HG02943 (cell line): ENCODE measurements around the gene SLC35C1.
"Not testable (repeated sequence)": the region's sequence is repeated elsewhere in the genome, so short reads cannot be mapped to it uniquely, and the experiment has no call there.

Experiments used
- ATAC-seq: cut with Tn5 transposase; IDR thresholded peaks from one replicate; pipeline ENCODE4 v1.9.1; 2021; ENCODE audit warnings: mild to moderate bottlenecking, low read depth, moderate library complexity; ENCODE audit not compliant: unreplicated experiment

The SLC35C1 gene

GRCh38 chr11:45786272-45786671 lies 18.7 kb upstream of the SLC35C1 start:
- no peak for ATAC-seq

DNA sequence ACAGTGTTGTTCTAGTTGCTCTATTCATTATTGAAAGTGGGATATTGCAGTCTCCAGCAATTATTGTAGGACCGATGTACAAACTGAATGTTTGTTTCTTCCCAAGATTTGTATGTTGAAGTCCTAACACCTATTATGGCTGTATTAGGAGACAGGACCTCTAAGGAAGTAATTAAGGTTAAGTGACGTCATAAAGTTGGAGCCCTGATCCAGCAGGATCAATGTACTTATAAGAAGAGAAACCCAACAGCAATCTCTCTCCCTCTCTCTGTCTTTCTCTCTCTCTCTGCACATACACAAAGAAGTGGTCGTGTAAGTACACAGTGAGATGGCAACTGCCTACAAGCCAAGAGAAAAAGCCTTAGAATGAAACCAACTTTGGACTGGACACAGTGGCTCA lies 16.1 kb upstream of the SLC35C1 start:
- ATAC-seq = no peak

GRCh38 chr11:45791524-45791923 lies 13.4 kb upstream of the SLC35C1 start:
- ATAC-seq = no peak

- ATAC-seq = no peak
Measured at GRCh38 chr11:45794169-45794568, 10.8 kb upstream of the SLC35C1 start.

GRCh38 chr11:45795379-45795778 lies 9.6 kb upstream of the SLC35C1 start:
- ATAC-seq = no peak

- ATAC-seq = no peak
Measured at GRCh38 chr11:45796461-45796861, 8.5 kb upstream of the SLC35C1 start.

DNA sequence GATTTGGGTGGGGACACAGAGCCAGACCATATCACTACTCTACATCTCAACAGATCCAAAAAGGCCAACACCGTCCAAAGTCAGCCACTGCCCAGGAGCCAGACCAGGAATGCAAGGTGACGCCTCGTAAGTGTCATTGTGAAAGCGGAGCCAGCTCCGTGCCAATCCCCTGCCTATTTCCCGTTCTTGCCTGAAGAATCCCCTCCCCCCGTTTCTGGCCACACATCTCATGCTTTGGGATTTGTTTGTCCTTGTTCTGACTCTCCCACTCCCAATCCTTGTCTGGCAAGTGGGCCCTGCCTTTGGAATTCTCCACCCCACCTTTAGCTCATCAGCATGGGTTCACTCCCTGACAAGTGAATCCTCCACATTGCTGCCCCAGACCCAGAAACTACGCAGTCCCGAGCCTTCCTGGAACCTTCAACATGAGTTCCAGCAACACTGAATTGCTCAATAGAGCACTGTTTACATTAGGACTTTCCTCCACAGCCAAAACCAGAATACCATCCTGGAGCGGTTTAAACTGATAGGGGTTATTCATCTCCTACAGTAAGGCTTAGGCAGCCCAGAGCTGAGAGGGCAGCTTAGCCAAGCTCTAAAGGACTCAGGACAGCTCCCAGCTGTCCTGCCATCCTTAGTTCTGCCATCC lies 6.0 kb upstream of the SLC35C1 start:
- no peak for ATAC-seq

GRCh38 chr11:45799562-45799961 lies 5.4 kb upstream of the SLC35C1 start:
- ATAC-seq = no peak

- no peak for ATAC-seq
Measured at GRCh38 chr11:45800261-45800660, 4.7 kb upstream of the SLC35C1 start.

DNA sequence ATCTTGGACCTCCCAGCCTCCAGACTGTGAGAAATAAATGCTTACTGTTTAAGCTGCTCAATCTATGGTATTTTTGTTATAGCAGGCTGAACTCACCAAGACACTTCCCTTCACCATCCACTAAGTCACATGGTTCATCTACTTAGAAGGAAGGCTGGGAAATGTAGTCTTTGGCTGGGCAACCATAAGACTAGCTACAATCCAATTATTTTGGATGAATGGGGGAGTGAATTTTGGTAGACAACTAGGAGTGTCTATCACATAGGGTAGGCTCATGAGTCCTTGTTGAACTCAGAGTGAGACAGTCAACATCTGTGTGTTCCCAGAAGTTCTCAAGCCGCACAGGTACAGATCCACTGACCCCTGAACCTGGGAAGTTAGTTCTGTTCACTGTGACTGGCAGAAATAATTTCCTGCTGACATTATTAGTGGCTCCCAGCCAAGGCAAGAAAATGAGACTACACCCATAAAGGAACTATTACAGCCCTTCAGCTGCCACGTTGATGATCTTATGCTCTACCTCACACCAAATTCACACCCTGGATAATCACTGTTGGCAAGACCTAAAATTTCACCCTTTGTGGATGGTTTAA lies 3.1 kb upstream of the SLC35C1 start:
- ATAC-seq = no peak

DNA sequence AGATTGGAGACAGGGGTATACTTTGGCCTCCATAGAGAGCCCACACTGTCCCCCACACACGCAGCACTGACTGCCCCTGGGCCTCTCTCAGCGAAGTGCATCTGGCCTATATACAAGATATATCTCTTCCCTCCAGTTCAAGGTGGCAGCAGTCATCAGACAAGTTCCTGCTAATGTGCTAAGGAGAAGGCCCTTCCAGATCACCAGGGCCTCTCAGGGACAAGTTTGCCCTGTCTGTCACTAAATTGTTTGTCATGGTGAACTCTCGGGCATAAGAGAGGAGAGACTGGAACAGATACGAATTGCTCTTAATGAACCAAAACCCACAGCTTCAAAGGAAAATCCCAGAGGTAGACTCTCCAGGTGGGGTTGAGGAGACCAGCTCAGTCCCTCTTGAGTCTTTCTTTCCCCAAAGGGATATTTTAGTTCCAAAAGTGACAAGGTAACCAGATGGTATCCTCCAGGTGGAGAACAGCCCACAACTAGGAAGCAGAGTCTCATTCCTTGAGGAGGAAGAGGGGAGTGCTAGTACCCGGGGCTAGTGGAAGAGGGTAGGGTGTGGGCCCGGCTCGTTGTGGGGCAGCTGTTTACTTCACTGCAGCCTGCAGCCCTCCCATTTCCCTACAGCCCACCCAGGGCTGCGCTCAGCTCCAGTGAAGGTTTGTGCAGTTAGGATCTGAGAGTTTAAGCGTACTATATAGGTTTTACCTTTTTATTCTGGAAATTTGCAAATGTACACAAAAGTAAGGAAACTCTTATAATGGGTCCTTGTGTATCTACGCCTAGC lies 2.2 kb upstream of the SLC35C1 start:
- no peak for ATAC-seq

- ATAC-seq = peak; percentile 27
Measured at GRCh38 chr11:45803971-45804760, 783 bp upstream of the SLC35C1 start.

GRCh38 chr11:45805305-45806071 lies 539 bp downstream of the SLC35C1 start:
- peak; percentile 44 for ATAC-seq

DNA sequence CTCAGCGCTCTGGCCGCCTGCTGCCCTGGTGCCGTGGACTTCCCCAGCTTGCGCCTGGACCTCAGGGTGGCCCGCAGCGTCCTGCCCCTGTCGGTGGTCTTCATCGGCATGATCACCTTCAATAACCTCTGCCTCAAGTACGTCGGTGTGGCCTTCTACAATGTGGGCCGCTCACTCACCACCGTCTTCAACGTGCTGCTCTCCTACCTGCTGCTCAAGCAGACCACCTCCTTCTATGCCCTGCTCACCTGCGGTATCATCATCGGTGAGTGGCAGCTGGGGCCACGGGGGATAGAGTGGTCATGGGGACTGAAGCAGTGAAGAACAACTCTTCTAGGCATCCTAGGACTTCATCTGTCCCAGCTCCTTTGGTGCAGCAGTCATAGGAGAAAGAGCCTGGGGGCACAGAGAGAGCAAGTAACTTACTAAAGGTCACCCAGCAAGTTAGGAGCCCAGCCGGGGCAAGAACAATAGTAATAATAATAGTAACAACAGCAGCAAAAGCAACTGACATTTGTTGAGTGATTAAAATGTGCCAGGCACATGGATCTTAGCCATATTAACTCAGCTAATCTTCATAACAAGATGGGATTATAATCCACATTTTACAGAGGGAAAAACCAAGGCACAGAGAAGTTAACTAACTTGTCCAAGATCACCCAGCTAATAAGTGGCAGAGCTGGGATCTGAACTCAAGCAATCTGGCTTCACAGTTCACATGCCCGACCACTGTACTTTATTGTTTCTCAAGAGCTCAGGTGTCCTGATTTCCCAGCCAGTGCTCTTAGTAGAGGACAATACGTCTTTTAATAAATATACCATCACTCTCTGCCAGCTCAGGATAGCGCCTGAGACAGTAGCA lies 1.4 kb downstream of the SLC35C1 start:
- no peak for ATAC-seq

DNA sequence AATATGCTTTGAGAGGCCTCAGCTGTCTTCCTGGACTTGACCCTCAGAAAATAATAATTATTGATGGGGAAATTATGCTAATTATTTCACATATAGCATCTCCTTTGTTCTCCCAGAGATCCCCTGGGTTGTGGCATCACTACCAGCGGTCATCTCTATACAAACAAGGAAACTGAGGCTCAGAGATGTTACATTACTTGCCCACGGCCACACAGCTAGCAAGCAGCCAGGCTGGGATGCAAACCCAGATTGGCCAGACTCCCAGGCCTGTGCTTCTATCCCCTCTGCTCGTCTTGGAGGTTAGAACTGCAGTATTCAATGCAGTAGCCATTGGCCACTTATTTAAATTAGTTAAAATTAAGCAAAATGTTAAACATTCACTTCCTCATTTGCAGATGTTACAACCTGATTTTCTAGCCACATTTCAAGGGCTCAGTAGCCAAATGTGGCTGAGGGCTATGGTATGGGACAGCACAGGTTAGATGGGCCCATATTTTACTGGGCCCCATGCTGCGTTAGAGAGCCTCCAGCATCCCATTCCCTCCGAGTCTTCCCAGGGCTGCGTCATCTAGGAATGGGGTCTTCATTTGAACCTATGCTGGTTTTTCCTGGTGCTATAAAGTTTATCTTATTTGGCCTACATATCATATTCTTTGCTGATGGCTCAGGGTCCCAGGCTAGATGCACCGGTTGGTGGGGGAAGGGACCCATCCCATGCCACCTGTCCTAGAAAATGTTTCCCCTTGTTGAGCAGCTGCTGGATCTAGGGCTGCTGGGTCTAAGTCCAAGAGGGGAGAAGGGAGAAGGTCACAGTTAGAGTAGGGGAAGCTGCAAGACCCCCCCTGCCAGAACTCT lies 2.2 kb downstream of the SLC35C1 start:
- ATAC-seq = no peak

GRCh38 chr11:45807792-45808238 lies 2.9 kb downstream of the SLC35C1 start:
- ATAC-seq = no peak

- not testable (repeated sequence) for ATAC-seq
Measured at GRCh38 chr11:45808427-45808826, 3.5 kb downstream of the SLC35C1 start.
